ENCODE results near the gene ERBB4.

The ERBB4 gene

GRCh38 chr2:212402316-212402715 lies 136.3 kb downstream of the ERBB4 start:
- TF ChIP-seq CTCF (IDR thresholded peaks at IDR 0.05; ENCODE audit: low read length), result no peak
- no peak for TF ChIP-seq EZH2 (optimal IDR thresholded peaks at IDR 0.05; ENCODE audit: low read depth, low read length)
- TF ChIP-seq EZH2phosphoT487 (IDR thresholded peaks at IDR 0.05; ENCODE audit: low read length), result no peak
- no peaks in the 10 kb centered on the region for H3K79me2 ChIP-seq (ENCODE audit: low read length)
- H3K4me3 ChIP-seq (ENCODE audit: low read length), result no peak overlapping the region
- H3K4me2 ChIP-seq (ENCODE audit: low read depth, low read length), result no peak overlapping the region
- H3K4me1 ChIP-seq (ENCODE audit: low read length), result no peaks in the 10 kb centered on the region
- H3K9me3 ChIP-seq (replicated peaks; ENCODE audit: insufficient read depth, low read length), result no peaks in the 10 kb centered on the region
- no peaks in the 10 kb centered on the region for H3F3A ChIP-seq (ENCODE audit: insufficient read depth, low read length)
- H3K9me2 ChIP-seq (replicated peaks; ENCODE audit: insufficient read depth, low read length), result no peaks in the 10 kb centered on the region
- H2AFZ ChIP-seq (ENCODE audit: low read length), result no peak overlapping the region
- H3K9ac ChIP-seq (ENCODE audit: low read length), result no peak overlapping the region
- no peaks in the 10 kb centered on the region for H4K20me1 ChIP-seq (ENCODE audit: insufficient read depth, low read length)
- H3K27ac ChIP-seq (ENCODE audit: low read length), result no peak overlapping the region
- no peaks in the 10 kb centered on the region for H3K27me3 ChIP-seq (replicated peaks; ENCODE audit: insufficient read depth, low read length)
- H3K36me3 ChIP-seq (replicated peaks; ENCODE audit: insufficient read depth, low read length), result no peaks in the 10 kb centered on the region
- no peak for DNase-seq

GRCh38 chr2:212398316-212398715 lies 140.3 kb downstream of the ERBB4 start:
- Histone ChIP-seq H3K27ac (ENCODE audit: low read length) (no peak overlapping the region), H4K20me1 (ENCODE audit: insufficient read depth, low read length) (no peaks in the 10 kb centered on the region), H3K4me1 (ENCODE audit: low read length) (no peaks in the 10 kb centered on the region), H3K27me3 (replicated peaks; ENCODE audit: insufficient read depth, low read length) (no peaks in the 10 kb centered on the region), H3K9me2 (replicated peaks; ENCODE audit: insufficient read depth, low read length) (no peaks in the 10 kb centered on the region), H2AFZ (ENCODE audit: low read length) (no peak overlapping the region), H3K4me3 (ENCODE audit: low read length) (no peak overlapping the region), H3F3A (ENCODE audit: insufficient read depth, low read length) (no peaks in the 10 kb centered on the region), H3K79me2 (ENCODE audit: low read length) (no peaks in the 10 kb centered on the region), H3K9me3 (replicated peaks; ENCODE audit: insufficient read depth, low read length) (no peaks in the 10 kb centered on the region), H3K9ac (ENCODE audit: low read length) (no peak overlapping the region), H3K36me3 (replicated peaks; ENCODE audit: insufficient read depth, low read length) (no peaks in the 10 kb centered on the region), H3K4me2 (ENCODE audit: low read depth, low read length) (no peak overlapping the region)
- no peak for DNase-seq
- TF ChIP-seq EZH2phosphoT487 (IDR thresholded peaks at IDR 0.05; ENCODE audit: low read length), result no peak
- TF ChIP-seq CTCF (IDR thresholded peaks at IDR 0.05; ENCODE audit: low read length), result no peak
- TF ChIP-seq EZH2 (optimal IDR thresholded peaks at IDR 0.05; ENCODE audit: low read depth, low read length), result no peak

GRCh38 chr2:212392544-212392943 lies 146.1 kb downstream of the ERBB4 start:
- no peaks in the 10 kb centered on the region for H3K9me3 ChIP-seq (replicated peaks; ENCODE audit: insufficient read depth, low read length)
- no peaks in the 10 kb centered on the region for H3K27me3 ChIP-seq (replicated peaks; ENCODE audit: insufficient read depth, low read length)
- H3F3A ChIP-seq (ENCODE audit: insufficient read depth, low read length), result no peaks in the 10 kb centered on the region
- H3K27ac ChIP-seq (ENCODE audit: low read length), result no peak overlapping the region
- DNase-seq, result no peak
- H3K9ac ChIP-seq (ENCODE audit: low read length), result no peak overlapping the region
- H3K4me3 ChIP-seq (ENCODE audit: low read length), result no peak overlapping the region
- no peaks in the 10 kb centered on the region for H3K4me1 ChIP-seq (ENCODE audit: low read length)
- H3K9me2 ChIP-seq (replicated peaks; ENCODE audit: insufficient read depth, low read length), result no peaks in the 10 kb centered on the region
- no peaks in the 10 kb centered on the region for H3K79me2 ChIP-seq (ENCODE audit: low read length)
- no peak overlapping the region for H2AFZ ChIP-seq (ENCODE audit: low read length)
- no peaks in the 10 kb centered on the region for H3K36me3 ChIP-seq (replicated peaks; ENCODE audit: insufficient read depth, low read length)
- TF ChIP-seq EZH2phosphoT487 (IDR thresholded peaks at IDR 0.05; ENCODE audit: low read length), result no peak
- no peak for TF ChIP-seq EZH2 (optimal IDR thresholded peaks at IDR 0.05; ENCODE audit: low read depth, low read length)
- TF ChIP-seq CTCF (IDR thresholded peaks at IDR 0.05; ENCODE audit: low read length), result no peak
- no peaks in the 10 kb centered on the region for H4K20me1 ChIP-seq (ENCODE audit: insufficient read depth, low read length)
- H3K4me2 ChIP-seq (ENCODE audit: low read depth, low read length), result no peak overlapping the region

Data from MM.1S (cell line).